Measurements from ENCODE around the gene TAF9.

TAF9 gene

GRCh38 chr5:69334793-69335268 lies 34.5 kb downstream of the TAF9 start:
- H3K27ac ChIP-seq: peak overlapping the region; percentile 32; the same call in 1 of the 2 replicates
- peak; percentile 94 for TF ChIP-seq CTCF (conservative IDR thresholded peaks at IDR 0.05)

- peak overlapping the region; percentile 98 for H3K27ac ChIP-seq
These were observed 35.5 kb downstream of the TAF9 start for GRCh38 chr5:69333668-69334315.

DNA sequence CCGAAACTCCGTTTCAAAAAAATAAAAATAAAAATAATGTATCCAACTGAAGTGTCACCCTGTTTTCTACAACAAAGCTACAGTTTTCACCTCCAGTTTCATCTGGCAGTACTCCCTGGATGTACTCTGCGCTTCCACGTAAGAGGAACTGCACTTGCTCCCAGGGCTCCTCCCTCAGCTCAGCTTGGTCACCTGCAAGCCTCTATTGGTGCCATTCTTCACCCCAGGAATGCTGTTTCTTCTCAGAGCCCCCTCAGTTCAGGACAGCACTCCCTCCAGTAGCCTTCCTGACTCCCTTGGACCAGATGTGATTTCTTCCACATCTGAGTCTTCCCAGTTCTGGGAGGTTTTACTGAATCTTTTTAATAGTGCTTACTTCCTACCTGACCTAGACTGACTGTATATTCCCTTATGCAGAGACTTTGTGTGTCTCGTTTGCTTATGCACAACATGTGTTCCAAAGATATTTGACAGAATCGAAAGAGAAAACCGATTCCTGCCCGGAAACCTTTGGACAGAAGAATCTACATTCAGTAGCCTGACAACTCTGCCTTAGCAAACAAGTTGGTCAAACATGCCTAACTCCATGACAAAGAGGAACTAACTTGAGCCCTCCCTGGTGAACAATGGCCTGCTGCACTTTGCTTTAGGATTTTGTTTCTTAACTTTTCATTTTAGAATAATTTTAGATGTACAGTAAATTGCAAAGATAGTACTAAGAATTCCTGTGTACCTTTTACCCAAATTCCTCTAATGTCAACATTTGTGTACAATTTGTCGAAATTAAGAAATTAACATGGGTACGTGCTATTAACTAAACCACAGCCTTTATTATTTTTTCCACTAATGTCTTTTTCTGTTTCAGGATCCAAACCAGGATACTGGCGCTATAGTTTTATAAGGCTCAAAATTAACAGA lies 37.5 kb downstream of the TAF9 start:
- peak overlapping the region; percentile 98 for H3K27ac ChIP-seq
- no peak for TF ChIP-seq CTCF (conservative IDR thresholded peaks at IDR 0.05)

GRCh38 chr5:69329905-69330489 lies 39.3 kb downstream of the TAF9 start:
- peak overlapping the region; percentile 98 for H3K27ac ChIP-seq
- no peak for TF ChIP-seq CTCF (conservative IDR thresholded peaks at IDR 0.05)

- H3K27ac ChIP-seq: no peak overlapping the region
- no peak for TF ChIP-seq CTCF (conservative IDR thresholded peaks at IDR 0.05)
These were observed 43.0 kb downstream of the TAF9 start for GRCh38 chr5:69326365-69326764.

DNA sequence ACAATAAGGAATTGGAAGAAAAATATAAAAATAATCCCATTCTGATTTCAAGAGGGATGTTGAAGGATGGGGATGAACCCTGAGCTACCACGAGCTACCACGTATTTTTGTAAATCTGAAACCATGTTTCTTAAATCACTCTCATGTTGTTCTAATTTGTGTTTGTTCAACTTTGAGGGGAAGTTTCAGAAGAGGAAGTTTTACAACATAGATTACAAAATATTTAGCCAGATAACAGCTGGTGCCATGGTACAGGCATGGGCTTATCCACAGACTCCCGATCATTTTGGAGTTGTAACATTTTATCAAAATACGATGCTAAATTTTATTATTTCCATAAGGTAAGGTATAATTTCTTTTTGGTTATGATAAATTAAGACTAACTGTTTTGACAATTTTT lies 51.9 kb downstream of the TAF9 start:
- TF ChIP-seq CTCF (conservative IDR thresholded peaks at IDR 0.05): no peak
- no peak overlapping the region for H3K27ac ChIP-seq

DNA sequence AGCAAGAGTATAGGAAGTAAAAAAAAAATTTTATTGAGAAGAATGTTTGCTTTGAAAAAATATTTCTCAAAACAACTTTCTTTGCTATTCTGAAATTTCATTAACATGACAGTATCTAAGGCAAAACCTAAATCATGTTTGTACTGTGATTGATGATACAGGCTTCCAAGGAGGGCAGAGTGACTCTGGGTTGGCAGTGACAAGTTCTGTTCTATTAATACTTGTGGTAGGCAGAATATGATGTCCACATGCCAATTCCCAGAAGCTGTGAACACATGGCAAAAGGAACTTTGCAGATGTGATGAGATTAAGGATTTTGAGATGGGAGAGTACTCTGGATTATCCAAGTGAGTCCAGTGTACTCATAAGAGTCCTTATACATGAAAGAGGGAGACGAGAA lies 53.3 kb downstream of the TAF9 start:
- TF ChIP-seq CTCF (conservative IDR thresholded peaks at IDR 0.05): no peak
- H3K27ac ChIP-seq: no peak overlapping the region
